GM12878 (cell line): ENCODE data around the gene C20orf173. TPM values are rescaled to one million over a fixed set of nuclear protein-coding genes. Genes with fewer than 3 reads are reported as not detected.

Experiments
- ATAC-seq: fragments of 200-7000 bp; cut with Tn5 transposase; 3 replicates; pipeline ENCODE4 v1.9.1; 2020; ENCODE audit warnings: mild to moderate bottlenecking, moderate library complexity
- BruUV-seq: library from RNA; stranded (reverse); fragments of 400-500 nt; replicated peaks from 2 replicates; lab custom pipeline; 2021; lab: Mats Ljungman, UMichigan
- CTCF ChIA-PET: fragments of 300-600 bp; sonication (Branson Sonifier 250); formaldehyde crosslinking; extraction: SDS; loops from one replicate; lab custom pipeline; 2021; ENCODE audit warnings: inconsistent platforms; lab: Yijun Ruan, JAX
- POLR2A ChIA-PET: fragments of 350-600 bp; formaldehyde crosslinking; extraction: SDS; loops from one replicate; lab custom pipeline; 2021; ENCODE audit warnings: inconsistent platforms; lab: Charles Lee
- RAD21 ChIA-PET: fragments of 300-600 bp; sonication (Branson Sonifier 250); formaldehyde crosslinking; loops from one replicate; lab custom pipeline; 2023; ENCODE audit warnings: antibody characterized with exemption; ENCODE audit not compliant: unreplicated experiment; lab: Charles Lee
- SMC1A ChIA-PET: fragments of 300-600 bp; sonication (Branson Sonifier 250); formaldehyde crosslinking; loops from one replicate; lab custom pipeline; 2023; ENCODE audit not compliant: unreplicated experiment, uncharacterized antibody; lab: Charles Lee
- DNase-seq: peaks from one replicate; pipeline ENCODE4 v3.0.0-alpha.2; 2011; ENCODE audit warnings: low read depth, low spot score
- FAIRE-seq: peaks from 3 replicates; lab custom pipeline; 2011; peaks lifted over from hg19 to GRCh38; lab: Jason Lieb, UNC
- H2AFZ ChIP-seq: 2 replicates; pipeline ENCODE4 v1.6.0; 2011; ENCODE audit warnings: low read depth, low read length, control low read depth; ENCODE audit not compliant: control insufficient read depth
- H3K27ac ChIP-seq: 2 replicates; pipeline ENCODE4 v1.5.1; 2011; ENCODE audit warnings: control low read depth; ENCODE audit not compliant: control insufficient read depth, insufficient read depth
- H3K27me3 ChIP-seq, 2 experiments: replicated peaks in 1 of 2; 2 replicates each; pipeline versions ENCODE4 v1.6.0 to v1.6.1; 2011; ENCODE audit warnings: low read length in 1 of 2; ENCODE audit not compliant: control insufficient read depth in 2 of 2, insufficient read depth in 2 of 2
- H3K36me3 ChIP-seq, 2 experiments: 2 replicates each; pipeline ENCODE4 v1.5.1; 2011; ENCODE audit warnings: low read length in 1 of 2; ENCODE audit not compliant: control insufficient read depth in 2 of 2, insufficient read depth in 2 of 2
- H3K4me1 ChIP-seq: 2 replicates; pipeline ENCODE4 v1.6.1; 2011; ENCODE audit warnings: mild to moderate bottlenecking, low read length, moderate library complexity, mixed read lengths; ENCODE audit not compliant: control insufficient read depth, insufficient read depth
- H3K4me2 ChIP-seq: 2 replicates; pipeline ENCODE4 v1.6.0; 2011; ENCODE audit warnings: control low read depth; ENCODE audit not compliant: control insufficient read depth, insufficient read depth
- H3K4me3 ChIP-seq: fragments of 200-600 bp; sonication (generic); 2 replicates; pipeline ENCODE4 v1.5.1; 2016
- H3K79me2 ChIP-seq: 2 replicates; pipeline ENCODE4 v1.6.0; 2011; ENCODE audit warnings: low read length; ENCODE audit not compliant: control insufficient read depth, insufficient read depth
- H3K9ac ChIP-seq: 2 replicates; pipeline ENCODE4 v1.8.0; 2011; ENCODE audit warnings: low read length, control low read depth, mixed read lengths; ENCODE audit not compliant: control insufficient read depth, insufficient read depth
- H3K9me3 ChIP-seq: replicated peaks from 3 replicates; pipeline ENCODE4 v1.5.1; 2011; ENCODE audit warnings: mild to moderate bottlenecking, low read length; ENCODE audit not compliant: control insufficient read depth, insufficient read depth
- H4K20me1 ChIP-seq: 2 replicates; pipeline ENCODE4 v1.6.0; 2011; ENCODE audit not compliant: control insufficient read depth, insufficient read depth
- MEF2B ChIP-seq: fragments of 450-650 bp; IDR thresholded peaks from 2 replicates; pipeline ENCODE4 v1.6.1; 2018; ENCODE audit warnings: mild to moderate bottlenecking, moderate library complexity; ENCODE audit not compliant: partially characterized antibody, poor library complexity, severe bottlenecking
- NFYA ChIP-seq: IDR thresholded peaks from 2 replicates; pipeline ENCODE4 v1.6.1; 2011; ENCODE audit warnings: low read depth, mild to moderate bottlenecking, low read length, improper control_type of control experiment, borderline replicate concordance
- REST ChIP-seq: IDR thresholded peaks from 2 replicates; pipeline ENCODE4 v1.6.1; 2012; ENCODE audit warnings: mild to moderate bottlenecking, low read depth, low read length
- SMAD5 ChIP-seq: IDR thresholded peaks from 2 replicates; pipeline ENCODE4 v1.6.1; 2016; ENCODE audit warnings: antibody characterized with exemption, low read depth
- ZNF687 ChIP-seq: fragments of 450-650 bp; IDR thresholded peaks from 2 replicates; pipeline ENCODE4 v1.6.1; 2017; ENCODE audit warnings: mild to moderate bottlenecking, moderate library complexity
- WGBS: methylation state at CpG from one replicate; pipeline ENCODE4 v1.1.6; 2016; ENCODE audit warnings: low lambda C conversion rate; ENCODE audit not compliant: insufficient replicate concordance, insufficient coverage; ENCODE audit errors: missing lambda C conversion rate; 5-methylcytosine and 5-hydroxymethylcytosine counted together
- in situ Hi-C: fragments of 300-500 bp; cut with MboI; formaldehyde crosslinking; loops from 9 replicates; pipeline ENCODE4 v1.14.3; 2018; ENCODE audit warnings: mixed read lengths
- intact Hi-C: fragments of 100-400 bp; cut with micrococcal nuclease; formaldehyde crosslinking; loops from one replicate; pipeline ENCODE4 v1.14.2; 2022; ENCODE audit not compliant: unreplicated experiment
- polyA plus RNA-seq, 11 experiments: library from polyadenylated mRNA; depleted of rRNA in 4 of 11; unstranded in 6 of 11; stranded (reverse) in 5 of 11; fragments of >200 nt; fragmentation: Nextera tagmentation in 4 of 11; fragmentation: Illumina TruSeq in 1 of 11; extraction: Ambion mirVana in 4 of 11; extraction: Trizol in 1 of 11; gene quantifications; 1 replicate in 1 of 11; 2 replicates in 10 of 11; pipeline versions ENCODE4 v1.2.1 to v1.2.3, GENCODE V29; 2011 to 2016; ENCODE audit warnings: inconsistent platforms in 2 of 11, missing spikeins in 2 of 11, low read depth in 1 of 11
- total RNA-seq, 4 experiments: library from RNA; depleted of rRNA in 3 of 4; stranded (reverse); fragments of >200 nt in 3 of 4; fragmentation: Illumina TruSeq in 1 of 4; extraction: Trizol in 1 of 4; gene quantifications; 2 replicates each; pipeline versions ENCODE4 v1.2.1 to v1.2.3, GENCODE V29; 2013 to 2021

Gene C20orf173
- total and polyA plus RNA-seq, 10 of the 15 experiments (the other 5 are each of a cell fraction or from before 2014, with no cell fraction given): not detected

GRCh38 chr20:35552914-35553313 is 23.5 kb upstream of the C20orf173 start (continued):
- TF ChIP-seq ZNF687: no peak

GRCh38 chr20:35551503-35551902 is 22.1 kb upstream of the C20orf173 start:
- Histone ChIP-seq H2AFZ (no peak overlapping the region), H3K4me3 (no peak overlapping the region), H3K36me3 (peaks cover 9 to 23% of the 10 kb centered on the region in 2 experiments), H3K79me2 (no peaks in the 10 kb centered on the region), H4K20me1 (no peaks in the 10 kb centered on the region), H3K4me1 (no peaks in the 10 kb centered on the region), H3K27ac (no peak overlapping the region), H3K9ac (no peak overlapping the region), H3K4me2 (no peak overlapping the region), H3K27me3 (no peaks in the 10 kb centered on the region), H3K9me3 (no peaks in the 10 kb centered on the region)
- ATAC-seq (no peak), DNase-seq (no peak), FAIRE-seq (no peak)
- WGBS: 100% methylated on average over 4 of the region's 4 CpGs
- ChIA-PET RAD21 (no interaction called here), SMC1A (interaction anchor here (1.0 kb wide), 1 partner anchor 8 kb away, joined by 3 read pairs; no protein-coding TSS in a partner anchor), POLR2A (interaction anchor here (0.7 kb wide), 1 partner anchor 112 kb away, joined by 3 read pairs; no protein-coding TSS in a partner anchor), CTCF (no interaction called here)
- intact Hi-C loops (no loop called here), in situ Hi-C loops (no loop called here)
- TF ChIP-seq MEF2B: no peak
- TF ChIP-seq SMAD5: no peak
- no peak for TF ChIP-seq NFYA
- no peak for TF ChIP-seq REST
- no TSS peak for BruUV-seq
